ENCODE measurements around the gene NUP93.

Gene NUP93

DNA sequence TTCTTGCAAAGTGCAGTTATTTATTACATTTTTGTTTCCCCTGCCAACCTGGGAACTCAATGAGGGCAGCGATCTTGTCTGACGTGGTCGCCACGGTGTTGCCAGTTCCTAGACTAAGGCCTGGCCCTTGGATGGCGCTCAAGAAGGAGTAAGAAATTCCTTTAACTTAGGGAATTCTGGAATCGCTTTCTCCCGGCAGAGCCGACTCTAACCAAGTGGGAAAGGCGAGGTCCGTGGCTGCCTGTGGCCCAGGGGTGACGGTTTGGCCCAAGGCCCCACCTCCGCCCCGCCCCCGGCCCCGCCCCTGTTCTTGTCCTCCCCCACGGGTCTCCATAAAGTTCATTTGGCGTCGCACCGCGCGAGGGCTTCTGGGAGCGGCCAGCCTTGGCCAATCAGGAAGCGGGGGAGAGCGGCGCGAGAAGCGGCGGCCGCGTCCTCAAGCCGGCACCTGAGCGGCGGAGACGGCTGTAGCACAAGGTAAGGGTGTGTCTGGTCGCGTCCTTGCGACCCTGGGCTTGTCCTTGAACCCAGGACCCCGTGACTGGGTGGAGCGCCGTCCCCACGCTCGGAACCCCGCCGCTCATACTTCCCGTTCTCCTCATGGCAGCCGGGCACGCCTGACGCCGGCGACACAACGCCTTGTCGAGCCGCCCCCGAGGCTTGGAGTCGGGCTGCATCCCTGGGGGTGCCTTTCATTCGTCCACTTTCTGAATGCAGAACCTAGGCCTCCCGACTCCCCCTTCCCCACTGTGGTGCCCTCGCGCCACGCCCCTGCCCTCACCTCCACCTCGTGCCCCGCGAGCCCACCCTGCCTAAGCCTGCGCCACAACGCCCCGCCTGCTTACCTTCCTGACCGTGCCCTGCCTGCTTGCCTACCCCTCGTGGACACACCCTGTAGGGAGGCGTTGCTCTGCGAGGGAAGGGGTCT, at the start of gene NUP93:
TSS of gene NUP93 (plus strand) at position 395 of the 928 bp plus-strand sequence. CDS start 18,119 bp downstream, outside the sequence.
- peak within 1 kb of the TSS; percentile 93 for H3K4me3 ChIP-seq (ENCODE audit: low read depth, low read length)
- TF ChIP-seq, protein P1, sequence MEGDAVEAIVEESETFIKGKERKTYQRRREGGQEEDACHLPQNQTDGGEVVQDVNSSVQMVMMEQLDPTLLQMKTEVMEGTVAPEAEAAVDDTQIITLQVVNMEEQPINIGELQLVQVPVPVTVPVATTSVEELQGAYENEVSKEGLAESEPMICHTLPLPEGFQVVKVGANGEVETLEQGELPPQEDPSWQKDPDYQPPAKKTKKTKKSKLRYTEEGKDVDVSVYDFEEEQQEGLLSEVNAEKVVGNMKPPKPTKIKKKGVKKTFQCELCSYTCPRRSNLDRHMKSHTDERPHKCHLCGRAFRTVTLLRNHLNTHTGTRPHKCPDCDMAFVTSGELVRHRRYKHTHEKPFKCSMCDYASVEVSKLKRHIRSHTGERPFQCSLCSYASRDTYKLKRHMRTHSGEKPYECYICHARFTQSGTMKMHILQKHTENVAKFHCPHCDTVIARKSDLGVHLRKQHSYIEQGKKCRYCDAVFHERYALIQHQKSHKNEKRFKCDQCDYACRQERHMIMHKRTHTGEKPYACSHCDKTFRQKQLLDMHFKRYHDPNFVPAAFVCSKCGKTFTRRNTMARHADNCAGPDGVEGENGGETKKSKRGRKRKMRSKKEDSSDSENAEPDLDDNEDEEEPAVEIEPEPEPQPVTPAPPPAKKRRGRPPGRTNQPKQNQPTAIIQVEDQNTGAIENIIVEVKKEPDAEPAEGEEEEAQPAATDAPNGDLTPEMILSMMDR (IDR thresholded peaks at IDR 0.05; ENCODE audit: low read depth, low read length): no peak

DNA sequence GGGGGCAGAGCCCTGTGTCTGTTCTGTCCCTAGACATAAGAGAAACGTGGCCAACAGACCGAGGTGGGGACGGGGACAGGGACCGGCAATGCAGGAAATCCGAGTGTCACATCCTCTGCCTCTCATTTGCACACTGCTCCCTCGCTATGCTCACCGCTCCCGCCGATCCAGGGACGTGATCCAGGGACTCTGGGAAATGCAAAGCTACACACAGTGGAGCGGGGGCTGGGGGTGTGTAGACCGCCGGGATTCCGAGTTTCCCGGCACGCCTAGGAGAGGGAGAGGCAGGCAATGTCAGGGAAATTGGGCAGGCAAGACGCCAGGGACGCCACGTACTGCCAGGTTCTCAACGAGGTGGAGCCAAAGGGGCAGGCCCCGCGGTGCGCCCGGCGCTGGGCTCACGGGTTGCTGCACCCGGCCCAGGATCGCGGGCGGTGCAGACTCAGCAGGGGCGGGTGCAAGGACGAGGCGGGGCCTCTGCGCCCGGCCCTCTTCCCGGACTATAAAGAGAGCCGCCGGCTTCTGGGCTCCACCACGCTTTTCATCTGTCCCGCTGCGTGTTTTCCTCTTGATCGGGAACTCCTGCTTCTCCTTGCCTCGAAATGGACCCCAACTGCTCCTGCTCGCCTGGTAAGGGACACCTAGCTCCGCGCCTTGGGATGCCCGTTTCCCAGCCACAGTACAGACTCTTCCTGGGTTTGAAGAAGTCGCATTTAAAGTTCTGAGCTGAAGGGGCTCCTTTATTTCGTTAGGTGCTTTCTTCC, 47.8 kb upstream of the NUP93 start, which contains the start of gene MT1X:
TSS of gene MT1X (plus strand) at position 532 of the 764 bp plus-strand sequence. CDS start at position 603, 71 bp downstream.
- H3K4me3 ChIP-seq (ENCODE audit: low read depth, low read length): peak within 1 kb of the TSS; percentile 64
- TF ChIP-seq, protein P1 (IDR thresholded peaks at IDR 0.05; ENCODE audit: low read depth, low read length): no peak

DNA sequence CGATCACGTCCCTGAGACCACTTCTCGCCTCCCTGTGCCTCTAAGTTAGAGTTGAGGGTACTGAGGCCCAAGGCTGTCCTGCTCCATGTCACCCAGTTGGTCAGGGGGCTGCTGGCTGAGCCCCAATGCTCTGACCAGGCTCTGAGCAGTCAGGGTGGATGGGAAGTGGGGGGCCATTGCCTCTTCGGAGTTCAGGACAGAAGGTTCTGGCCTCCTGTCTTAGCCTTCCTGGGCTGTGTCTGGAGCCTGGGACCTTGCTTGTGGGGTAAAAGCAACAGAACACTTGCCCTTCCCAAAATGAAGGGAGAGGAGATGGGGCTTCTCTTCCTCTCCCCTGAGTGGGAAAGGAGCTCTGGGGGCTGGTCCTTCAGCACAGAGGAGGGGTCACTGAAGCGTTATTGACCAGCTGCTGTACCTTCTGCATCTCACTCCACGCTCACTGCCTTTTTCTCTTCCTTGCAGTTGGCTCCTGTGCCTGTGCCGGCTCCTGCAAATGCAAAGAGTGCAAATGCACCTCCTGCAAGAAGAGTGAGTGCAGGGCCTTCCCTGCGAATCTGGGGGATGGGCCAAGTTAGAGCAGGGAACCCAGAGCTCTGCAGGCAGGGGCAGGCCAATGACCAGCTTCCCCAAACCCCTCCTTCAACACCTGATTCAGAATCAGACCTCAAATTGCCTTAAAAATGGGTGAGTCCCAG, 47.1 kb upstream of the NUP93 start:
- TF ChIP-seq, protein P1 (IDR thresholded peaks at IDR 0.05; ENCODE audit: low read depth, low read length): no peak
- peak overlapping the region; percentile 64 for H3K4me3 ChIP-seq (ENCODE audit: low read depth, low read length)

DNA sequence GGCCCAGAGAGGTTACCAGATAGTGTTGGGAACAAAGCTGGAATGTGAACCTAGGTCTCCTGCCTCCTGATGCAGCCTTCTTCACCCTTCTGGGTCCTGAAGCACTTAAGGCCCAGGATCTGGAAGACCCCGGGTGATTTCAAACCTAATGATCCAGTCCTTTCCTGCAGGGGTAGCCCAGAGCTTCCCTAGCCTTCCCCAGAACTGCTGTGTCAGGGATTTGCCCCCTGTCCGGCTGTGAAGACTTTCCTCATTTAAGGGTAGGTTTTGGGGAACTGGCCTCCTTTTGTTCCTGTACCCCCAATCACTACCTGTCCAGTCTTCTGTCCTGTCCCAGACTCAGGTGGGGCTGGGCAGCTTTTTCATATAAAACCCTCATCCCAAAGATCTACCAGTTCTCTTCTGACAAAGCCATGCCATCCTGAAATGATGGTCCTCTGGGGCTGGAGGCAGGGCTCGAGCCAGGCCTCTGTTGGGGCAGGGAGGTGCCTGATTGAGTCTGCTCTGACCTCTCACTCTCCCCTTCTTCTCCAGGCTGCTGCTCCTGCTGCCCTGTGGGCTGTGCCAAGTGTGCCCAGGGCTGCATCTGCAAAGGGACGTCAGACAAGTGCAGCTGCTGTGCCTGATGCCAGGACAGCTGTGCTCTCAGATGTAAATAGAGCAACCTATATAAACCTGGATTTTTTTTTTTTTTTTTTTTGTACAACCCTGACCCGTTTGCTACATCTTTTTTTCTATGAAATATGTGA, 46.3 kb upstream of the NUP93 start:
- TF ChIP-seq, protein P1 (IDR thresholded peaks at IDR 0.05; ENCODE audit: low read depth, low read length): no peak
- no peak overlapping the region for H3K4me3 ChIP-seq (ENCODE audit: low read depth, low read length)

DNA sequence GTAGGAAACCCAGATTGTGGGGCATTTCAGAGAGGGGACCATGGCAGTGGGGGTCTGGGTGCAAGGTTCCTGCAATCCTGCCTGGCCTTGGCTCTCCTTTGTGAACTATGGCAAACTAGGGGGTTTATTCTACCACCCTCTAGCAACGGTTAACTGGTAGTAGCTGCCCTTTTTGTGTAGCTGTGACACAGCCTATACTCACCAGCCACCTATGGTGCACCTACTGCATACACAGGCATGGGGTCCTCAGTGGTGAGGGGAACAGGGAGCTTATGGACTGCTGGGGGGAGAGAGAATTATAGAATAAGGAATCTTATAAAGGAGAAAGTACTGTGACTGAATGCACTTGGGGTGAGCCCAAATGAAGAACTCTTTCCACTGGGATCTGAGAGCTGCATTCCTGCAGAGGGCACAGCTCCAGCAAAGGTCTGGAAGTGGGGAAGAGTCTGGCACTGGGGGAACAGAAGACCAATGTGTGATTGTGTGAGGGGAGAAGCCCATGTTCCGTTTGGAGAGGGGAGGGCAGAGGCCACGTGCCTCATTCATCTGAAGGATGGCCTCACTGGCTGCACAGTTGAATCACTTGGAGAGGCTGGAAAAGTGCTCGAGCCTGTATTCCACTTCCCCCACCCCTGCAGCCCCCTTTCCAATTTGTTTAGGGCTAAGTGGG, 45.5 kb upstream of the NUP93 start:
- TF ChIP-seq, protein P1 (IDR thresholded peaks at IDR 0.05; ENCODE audit: low read depth, low read length): no peak
- no peak overlapping the region for H3K4me3 ChIP-seq (ENCODE audit: low read depth, low read length)

DNA sequence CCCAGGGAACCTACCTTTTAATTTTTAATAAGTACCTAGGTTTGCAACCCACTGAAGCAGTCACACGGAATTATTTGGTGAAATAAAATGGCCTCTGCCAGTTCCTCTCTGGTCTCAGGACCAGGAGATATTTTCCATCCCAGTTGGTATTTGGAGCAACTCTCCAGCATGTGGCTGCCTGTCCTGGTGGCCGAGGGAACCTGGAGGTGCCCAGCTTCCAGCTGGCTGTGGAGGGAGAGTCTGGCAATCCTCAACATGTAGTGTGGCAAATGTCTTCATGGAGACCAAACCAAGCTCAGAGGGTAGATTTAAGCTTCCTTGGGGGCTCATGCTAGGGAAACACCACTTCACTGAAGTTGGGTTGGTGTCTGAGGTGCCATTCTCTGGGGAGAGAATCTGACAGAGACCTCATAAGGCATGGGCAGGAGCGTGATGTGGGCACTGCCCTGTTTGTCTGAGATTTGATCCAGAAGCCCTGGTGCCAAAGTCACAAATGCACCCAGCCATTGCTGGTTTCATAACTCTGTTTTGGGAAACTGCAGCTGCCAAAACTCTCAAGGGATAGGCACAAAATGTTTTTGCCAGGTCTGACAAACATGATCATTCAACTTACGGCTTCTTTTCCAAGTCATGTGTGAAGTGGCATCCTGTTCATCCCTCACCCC, 44.9 kb upstream of the NUP93 start:
- TF ChIP-seq, protein P1 (IDR thresholded peaks at IDR 0.05; ENCODE audit: low read depth, low read length): no peak
- no peak overlapping the region for H3K4me3 ChIP-seq (ENCODE audit: low read depth, low read length)

Data from WI38 (cell line).